Hematopoietic multipotent progenitor cell treated with erythropoietin and hydrocortisone succinate and interleukin-3 and kit ligand, for 4 days (in vitro differentiated cells): ENCODE data around the gene PARM1.
"Not testable (repeated sequence)": the region's sequence is repeated elsewhere in the genome, so short reads cannot be mapped to it uniquely, and the experiment has no call there.

Experiments
- DNase-seq: peaks from one replicate; pipeline ENCODE4 v3.0.0-alpha.2; 2015

Gene PARM1

GRCh38 chr4:74994436-74994835 is 61.5 kb downstream of the PARM1 start:
- DNase-seq: not testable (repeated sequence)

GRCh38 chr4:74996996-74997395 is 64.1 kb downstream of the PARM1 start:
- DNase-seq: no peak

- DNase-seq: no peak
Observed at GRCh38 chr4:74997948-74998729, 65.2 kb downstream of the PARM1 start.

- no peak for DNase-seq
Observed at GRCh38 chr4:74999714-75000309, 66.9 kb downstream of the PARM1 start.

GRCh38 chr4:75001871-75002270 is 69.0 kb downstream of the PARM1 start:
- DNase-seq: no peak

- DNase-seq: no peak
Observed at GRCh38 chr4:75002381-75002780, 69.5 kb downstream of the PARM1 start.

- DNase-seq: no peak
Observed at GRCh38 chr4:75003979-75004378, 71.1 kb downstream of the PARM1 start.

- DNase-seq: no peak
Observed at GRCh38 chr4:75004755-75005668, 72.1 kb downstream of the PARM1 start.

GRCh38 chr4:75005727-75006126 is 72.8 kb downstream of the PARM1 start:
- DNase-seq: no peak

GRCh38 chr4:75007891-75008290 is 75.0 kb downstream of the PARM1 start:
- no peak for DNase-seq

- no peak for DNase-seq
Observed at GRCh38 chr4:75009138-75009537, 76.2 kb downstream of the PARM1 start.

GRCh38 chr4:75011131-75011795 is 78.3 kb downstream of the PARM1 start:
- no peak for DNase-seq

- DNase-seq: no peak
Observed at GRCh38 chr4:75015627-75016026, 82.7 kb downstream of the PARM1 start.

- DNase-seq: no peak
Observed at GRCh38 chr4:75016472-75016871, 83.6 kb downstream of the PARM1 start.

- no peak for DNase-seq
Observed at GRCh38 chr4:75018811-75019479, 86.0 kb downstream of the PARM1 start.

GRCh38 chr4:75025431-75025830 is 92.5 kb downstream of the PARM1 start:
- no peak for DNase-seq

GRCh38 chr4:75028196-75028854 is 95.4 kb downstream of the PARM1 start:
- DNase-seq: no peak

- no peak for DNase-seq
Observed at GRCh38 chr4:75030028-75030427, 97.1 kb downstream of the PARM1 start.

- DNase-seq: peak; percentile 2
Observed at GRCh38 chr4:75030649-75031235, 97.8 kb downstream of the PARM1 start.

- DNase-seq: no peak
Observed at GRCh38 chr4:75031775-75032174, 98.9 kb downstream of the PARM1 start.

GRCh38 chr4:75034523-75034922 is 101.6 kb downstream of the PARM1 start:
- DNase-seq: no peak
